GM21723 (cell line): Measurements from ENCODE around the gene MEGF9.

Source experiments
- ATAC-seq: cut with Tn5 transposase; IDR thresholded peaks from one replicate; pipeline ENCODE4 v1.9.1; 2021; ENCODE audit warnings: mild to moderate bottlenecking, moderate library complexity; ENCODE audit not compliant: unreplicated experiment

Gene MEGF9

GRCh38 chr9:120708526-120709224, 5.6 kb downstream of the MEGF9 start:
- no peak for ATAC-seq

DNA sequence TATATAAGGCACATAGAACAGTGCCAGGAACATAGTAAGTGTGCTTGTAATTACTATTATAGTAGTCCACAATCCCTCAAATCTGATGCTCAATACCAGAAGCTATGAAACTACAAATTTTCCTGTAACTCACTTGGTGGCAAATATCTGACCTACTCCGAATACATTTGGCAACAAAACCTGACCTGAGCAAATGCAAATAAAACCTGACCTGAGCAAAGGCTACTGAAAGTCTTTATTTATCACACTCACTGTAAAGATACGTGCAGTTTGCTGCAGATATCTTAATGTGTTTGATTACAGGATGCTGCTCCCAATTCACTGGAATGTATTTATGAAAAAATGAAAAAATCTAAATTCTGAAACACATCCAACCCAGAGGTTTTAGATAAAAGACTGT, 7.1 kb downstream of the MEGF9 start:
- ATAC-seq = no peak

- ATAC-seq = no peak
Observed at GRCh38 chr9:120705174-120705573, 9.1 kb downstream of the MEGF9 start.

DNA sequence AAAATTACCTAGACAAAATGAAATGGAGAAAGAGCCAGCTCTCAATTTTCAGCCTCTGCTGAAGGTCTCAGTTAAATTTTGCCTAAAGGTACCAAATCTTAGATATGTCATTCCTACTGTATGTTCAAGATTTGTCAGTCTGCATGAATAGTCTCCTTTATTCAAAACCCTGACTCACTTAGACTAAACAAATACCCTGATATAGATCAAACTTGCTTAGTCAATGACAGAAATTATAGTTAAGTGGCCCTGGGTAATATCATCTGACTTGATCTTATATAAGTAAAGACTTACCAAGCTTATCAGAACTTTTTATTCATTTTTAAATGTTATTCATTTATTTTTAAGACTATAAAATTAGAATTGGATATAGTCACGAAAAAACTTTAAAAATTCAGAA, 12.2 kb downstream of the MEGF9 start:
- ATAC-seq = no peak

DNA sequence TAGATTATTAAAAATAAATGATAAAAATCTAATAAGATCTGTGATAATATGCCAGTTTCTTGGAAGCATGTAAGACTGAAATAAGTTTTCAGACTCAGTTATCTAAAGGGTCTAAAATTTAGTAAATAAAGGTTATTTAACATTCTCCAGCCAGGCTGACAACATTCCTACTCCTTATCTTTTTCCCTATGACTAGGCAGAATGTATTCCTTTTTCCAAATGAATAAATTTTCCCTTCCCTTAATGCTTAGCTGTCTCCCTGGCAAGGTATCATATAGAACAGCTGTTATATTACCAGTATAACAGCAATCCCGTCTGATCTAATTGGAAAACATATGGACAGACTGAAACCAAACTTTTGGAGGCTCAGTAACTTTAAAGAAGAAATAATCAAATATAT, 13.0 kb downstream of the MEGF9 start:
- no peak for ATAC-seq

DNA sequence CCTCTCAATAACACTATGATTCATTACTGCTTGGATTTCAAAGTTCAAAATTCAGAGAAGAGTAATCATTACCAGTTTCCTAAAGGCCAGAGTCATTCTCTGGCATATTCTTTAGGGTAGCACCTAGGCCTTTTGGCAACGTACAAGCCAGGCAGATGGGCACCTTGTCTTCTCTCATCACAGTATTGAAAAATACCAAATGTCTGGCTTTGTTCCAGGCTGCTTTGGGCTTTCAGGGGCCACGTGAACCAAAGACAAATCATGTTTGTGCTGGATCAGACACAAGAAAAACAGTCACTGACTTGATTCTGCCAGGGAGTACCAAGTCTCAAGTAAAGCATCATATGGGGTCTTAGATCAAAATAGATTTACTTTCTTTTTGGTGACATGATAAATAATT, 15.5 kb downstream of the MEGF9 start:
- ATAC-seq = no peak

DNA sequence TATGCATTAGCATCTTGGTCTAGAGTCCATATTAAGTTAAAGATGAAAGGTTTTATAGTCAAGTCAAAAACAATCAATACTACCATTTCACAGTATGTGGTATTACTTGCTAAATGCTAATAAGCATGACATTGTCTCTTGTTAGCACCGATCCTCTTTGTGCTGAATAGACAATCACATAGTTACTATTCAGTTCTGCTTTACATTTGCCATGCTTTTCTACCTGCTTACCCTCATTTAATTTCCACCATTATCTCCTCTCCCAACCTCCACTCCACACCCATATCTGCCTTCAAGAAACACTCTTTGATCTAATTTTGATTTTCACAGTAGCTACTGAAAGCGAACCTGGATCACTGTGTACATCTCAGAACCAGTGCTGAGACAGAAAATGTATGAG, 16.8 kb downstream of the MEGF9 start:
- no peak for ATAC-seq

- ATAC-seq = no peak
Observed at GRCh38 chr9:120696551-120697230, 17.6 kb downstream of the MEGF9 start.

- ATAC-seq = no peak
Observed at GRCh38 chr9:120694559-120694958, 19.7 kb downstream of the MEGF9 start.

GRCh38 chr9:120693700-120694008, 20.6 kb downstream of the MEGF9 start:
- ATAC-seq = peak; percentile 41

DNA sequence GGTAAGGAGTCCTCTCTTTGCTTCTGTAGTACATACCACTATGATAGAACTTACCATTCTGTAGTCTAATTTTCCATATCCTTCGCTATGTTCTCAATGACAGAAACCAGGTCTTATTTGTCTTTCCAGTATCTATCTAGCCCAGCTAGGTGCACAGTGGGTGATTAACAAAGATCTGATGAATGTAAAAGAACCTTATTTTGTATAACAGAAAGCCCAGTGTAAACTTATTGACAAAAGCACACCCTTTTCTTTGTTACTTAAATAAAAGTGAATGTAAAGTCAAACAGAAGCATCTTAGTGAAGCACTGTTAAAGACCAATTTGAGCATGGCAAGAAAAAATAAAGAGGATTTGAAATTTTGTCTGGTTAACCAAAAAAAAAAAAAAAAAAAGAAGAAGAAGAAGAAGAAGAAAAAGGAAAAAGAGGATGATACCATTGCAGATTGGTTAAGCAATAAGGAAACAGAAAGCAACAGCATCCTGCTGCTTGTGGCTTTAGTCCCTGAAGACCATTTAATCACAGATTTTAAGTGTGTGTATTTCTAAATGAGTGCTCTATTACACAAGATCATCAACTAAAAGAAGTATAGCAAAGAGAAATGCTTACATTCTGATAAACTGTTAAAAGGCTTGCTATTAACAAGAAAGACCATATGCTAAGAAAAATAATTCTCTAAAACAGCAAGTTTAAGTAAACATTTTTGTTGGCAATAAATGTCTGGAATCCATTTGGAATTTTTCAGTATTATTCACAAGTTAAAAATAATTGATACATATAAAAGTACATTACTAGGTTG, 21.2 kb downstream of the MEGF9 start:
- ATAC-seq = peak; percentile 63

DNA sequence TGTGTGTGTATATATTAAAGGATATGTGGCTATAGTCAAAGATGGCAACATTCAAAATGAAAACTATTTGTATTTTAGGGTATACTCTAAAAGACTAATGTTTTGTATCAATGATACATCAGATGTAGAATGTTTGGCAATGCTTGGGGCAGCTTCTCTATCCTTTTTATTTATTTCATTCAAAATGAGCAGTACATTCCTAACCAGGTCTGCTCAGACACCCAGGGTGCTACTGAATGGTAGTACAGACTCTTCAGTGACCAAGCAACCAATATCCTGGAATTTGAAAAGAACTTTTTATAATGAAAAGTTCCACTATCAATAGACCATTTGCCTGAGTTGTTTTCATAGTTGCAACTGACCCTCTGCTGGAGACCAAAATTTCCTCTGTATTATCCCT, 23.9 kb downstream of the MEGF9 start:
- no peak for ATAC-seq

DNA sequence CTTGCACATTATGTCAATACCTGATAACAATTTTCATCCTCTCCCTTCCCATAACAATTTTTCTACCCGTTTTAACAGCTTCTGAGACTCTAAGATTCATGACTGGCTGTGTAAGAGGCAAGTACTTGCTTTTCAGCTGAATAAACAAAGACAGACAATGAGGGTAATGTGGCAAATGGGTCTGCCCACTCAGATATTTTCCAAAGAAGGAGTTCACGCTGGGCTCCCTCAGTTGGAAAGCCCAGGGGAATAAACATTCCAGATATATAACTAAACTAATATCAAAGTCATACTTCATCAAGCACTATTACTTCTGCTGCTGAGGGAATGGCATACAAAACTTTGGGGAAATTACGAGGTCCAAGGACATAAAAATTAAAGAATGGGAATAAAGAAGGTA, 24.4 kb downstream of the MEGF9 start:
- no peak for ATAC-seq

DNA sequence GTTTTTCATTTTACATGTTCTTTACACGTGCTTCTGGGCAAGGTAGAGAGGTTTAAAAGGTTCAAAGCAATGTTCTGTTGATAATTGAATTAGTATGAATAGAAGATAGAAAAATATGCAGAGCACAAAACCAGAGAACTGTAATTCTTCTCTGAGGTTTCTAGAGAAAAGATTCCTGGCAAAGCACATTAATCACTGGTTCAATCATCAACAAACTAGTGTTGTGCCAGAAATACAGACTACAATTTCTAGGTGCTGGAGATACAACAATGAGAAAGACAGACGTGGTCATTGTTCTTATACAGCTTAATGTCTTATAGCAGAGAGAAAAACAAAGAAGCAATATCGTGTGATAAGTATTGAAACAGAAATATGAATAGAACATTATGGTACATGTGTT, 25.5 kb downstream of the MEGF9 start:
- ATAC-seq = no peak

GRCh38 chr9:120683150-120683549, 31.1 kb downstream of the MEGF9 start:
- ATAC-seq = no peak

DNA sequence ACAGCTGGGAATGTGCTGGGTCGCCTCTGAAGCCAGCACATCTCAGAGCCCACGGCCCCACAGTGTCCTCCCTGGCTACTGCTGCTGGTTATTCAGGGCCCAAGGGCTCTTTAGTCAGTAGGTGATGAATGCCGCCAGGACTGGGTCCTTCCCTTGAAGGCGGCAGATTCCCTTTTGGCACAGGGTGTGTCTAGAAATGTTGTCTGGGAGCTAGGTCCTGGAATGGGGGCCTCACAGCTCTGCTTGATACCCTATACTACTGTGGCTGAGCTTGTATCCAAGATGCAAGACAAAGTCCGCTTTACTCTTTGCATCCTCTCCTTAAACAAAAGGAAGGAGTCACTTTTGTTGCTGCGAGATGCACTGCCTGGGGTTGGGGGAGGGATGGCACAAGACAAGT, 33.1 kb downstream of the MEGF9 start:
- no peak for ATAC-seq

DNA sequence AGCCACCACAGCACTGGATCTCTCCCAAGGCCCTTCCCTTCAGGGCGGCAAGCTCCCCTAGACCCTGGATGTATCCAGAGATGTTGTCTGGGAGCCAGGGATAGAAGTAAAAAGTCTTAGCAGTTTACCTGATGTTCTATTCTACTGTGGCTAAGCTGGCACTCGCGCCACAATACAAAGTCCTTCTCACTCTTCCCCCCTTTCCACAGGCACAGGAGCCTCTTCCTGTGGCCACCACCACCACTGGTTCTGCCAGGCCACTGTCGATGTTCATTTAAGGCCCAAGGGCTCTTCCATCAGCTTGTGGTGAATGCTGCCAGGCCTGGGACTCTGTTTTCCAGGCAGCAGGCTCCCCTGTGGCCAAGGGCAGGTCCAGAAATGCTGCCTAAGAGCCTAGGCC, 33.7 kb downstream of the MEGF9 start:
- no peak for ATAC-seq

- ATAC-seq = no peak
Observed at GRCh38 chr9:120680161-120680560, 34.1 kb downstream of the MEGF9 start.

DNA sequence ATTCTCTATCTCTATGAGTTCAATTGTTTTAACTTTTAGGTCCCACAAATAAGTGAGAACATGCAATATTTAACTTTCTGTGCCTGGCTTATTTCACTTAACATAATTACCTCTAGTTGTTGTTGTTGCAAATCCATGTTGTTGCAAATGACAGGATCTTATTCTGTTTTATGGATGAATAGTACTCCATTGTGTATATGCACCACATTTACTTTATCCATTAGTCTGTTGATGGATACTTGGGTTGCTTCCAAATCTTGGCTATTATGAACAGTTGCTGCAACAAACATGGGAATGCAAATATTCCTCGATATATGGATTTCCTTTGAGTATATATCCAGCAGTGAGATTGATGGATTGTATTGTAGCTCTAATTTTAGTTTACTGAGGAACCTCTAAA, 36.3 kb downstream of the MEGF9 start:
- no peak for ATAC-seq

- ATAC-seq = no peak
Observed at GRCh38 chr9:120676767-120677402, 37.4 kb downstream of the MEGF9 start.

DNA sequence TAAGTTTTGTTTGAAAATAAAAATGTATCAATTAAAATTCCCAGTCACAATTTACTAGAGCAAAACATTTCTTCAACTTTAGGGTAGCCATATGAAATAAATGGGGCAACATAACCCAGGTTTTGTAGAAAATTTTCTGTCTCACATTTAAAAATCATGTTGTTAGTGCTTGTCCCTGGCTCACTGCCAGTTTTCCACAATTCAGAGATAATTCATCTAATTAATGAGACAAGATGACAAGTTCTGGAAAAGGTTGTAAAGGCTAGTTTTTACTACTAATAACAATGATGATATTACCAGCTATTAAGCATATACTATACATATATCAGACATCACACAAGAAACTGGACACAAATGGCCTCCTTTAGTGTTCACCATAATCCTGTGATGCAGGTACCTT, 45.9 kb downstream of the MEGF9 start:
- ATAC-seq = no peak

GRCh38 chr9:120663950-120664349, 50.3 kb downstream of the MEGF9 start:
- ATAC-seq = no peak
